NCI-H345 treated with DMSO at 0.1 percent for 48 hours (cell line): ENCODE measurements around the gene PRRT1.
"Not testable (repeated sequence)": the region's sequence is repeated elsewhere in the genome, so short reads cannot be mapped to it uniquely, and the experiment has no call there.

ENCODE experiments used
- DNase-seq: peaks from one replicate; lab custom pipeline; 2025; ENCODE audit not compliant: unreplicated experiment; lab: John Stamatoyannopoulos, UW

The PRRT1 gene

GRCh38 chr6:32151863-32152768 lies at the start of gene PRRT1:
TSS of gene PRRT1 (minus strand) at chr6:32151939. CDS start at chr6:32151827, 112 bp downstream.
- DNase-seq, result no peak

GRCh38 chr6:32200711-32201475 lies 49.2 kb upstream of the PRRT1 start:
- no peak for DNase-seq

- no peak for DNase-seq
Observed at GRCh38 chr6:32198866-32199265, 47.1 kb upstream of the PRRT1 start.

GRCh38 chr6:32198345-32198696 lies 46.6 kb upstream of the PRRT1 start:
- DNase-seq, result no peak

GRCh38 chr6:32196682-32197616 lies 45.2 kb upstream of the PRRT1 start:
- no peak for DNase-seq

GRCh38 chr6:32195902-32196681 lies 44.4 kb upstream of the PRRT1 start:
- DNase-seq, result peak; percentile 22

GRCh38 chr6:32195652-32195901 lies 43.8 kb upstream of the PRRT1 start:
- DNase-seq, result peak; percentile 97

- DNase-seq, result peak; percentile 35
Observed at GRCh38 chr6:32194825-32195651, 43.3 kb upstream of the PRRT1 start.

- DNase-seq, result no peak
Observed at GRCh38 chr6:32194388-32194787, 42.6 kb upstream of the PRRT1 start.

- DNase-seq, result not testable (repeated sequence)
Observed at GRCh38 chr6:32193096-32193495, 41.4 kb upstream of the PRRT1 start.

- DNase-seq, result no peak
Observed at GRCh38 chr6:32192608-32193039, 40.9 kb upstream of the PRRT1 start, which contains the start of gene GPSM3. TSS of gene GPSM3 (minus strand) at chr6:32192643. CDS start at chr6:32192513, 130 bp downstream.

GRCh38 chr6:32191696-32192607 lies 40.2 kb upstream of the PRRT1 start:
- DNase-seq, result no peak

- DNase-seq, result no peak
Observed at GRCh38 chr6:32190911-32191677, 39.4 kb upstream of the PRRT1 start.

- DNase-seq, result peak; percentile 26
Observed at GRCh38 chr6:32190054-32190851, 38.5 kb upstream of the PRRT1 start, which contains the start of gene PBX2. TSS of gene PBX2 (minus strand) at chr6:32190202. CDS start at chr6:32189915, 287 bp downstream.

- DNase-seq, result no peak
Observed at GRCh38 chr6:32189742-32190053, 38.0 kb upstream of the PRRT1 start.

GRCh38 chr6:32189069-32189741 lies 37.5 kb upstream of the PRRT1 start:
- no peak for DNase-seq
